ENCODE measurements around the gene CD207. TPM values are rescaled to one million over a fixed set of nuclear protein-coding genes. Genes with fewer than 3 reads are reported as not detected.

Gene CD207
- total RNA-seq, 1 experiment from 2014 or later = not detected

DNA sequence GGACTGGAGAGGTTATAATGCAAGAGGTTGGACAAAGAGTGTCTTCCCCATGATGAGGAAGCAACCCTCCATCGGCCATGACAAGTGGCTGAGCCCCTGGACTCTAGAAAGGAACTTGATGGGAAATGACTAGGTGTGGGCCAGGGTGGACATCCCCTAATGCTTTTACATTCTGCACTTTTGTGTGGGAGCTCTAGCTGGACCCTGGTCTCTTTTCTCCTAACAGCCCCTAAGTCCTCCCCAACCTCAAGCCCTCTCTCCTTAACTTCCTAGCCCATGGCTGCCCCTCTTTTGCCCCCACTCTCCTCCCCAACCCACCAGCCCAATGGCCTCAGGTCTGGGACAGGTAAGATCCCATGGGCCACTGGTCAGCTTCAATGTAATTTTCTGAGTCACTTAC, 2.4 kb downstream of the CD207 start:
- DNase-seq (ENCODE audit: unreplicated experiment) = no peak
- H3K36me3 Mint-ChIP-seq (ENCODE audit: insufficient read depth, unreplicated experiment) = no peaks in the 10 kb centered on the region
- no peaks in the 10 kb centered on the region for H3K9me3 Mint-ChIP-seq (ENCODE audit: unreplicated experiment)
- ChIA-PET POLR2A (no interaction called here), CTCF (interaction anchor here (1.6 kb wide), 1 partner anchor 29 kb away, joined by 3 read pairs; no protein-coding TSS in a partner anchor)
- TF ChIP-seq, protein P1, sequence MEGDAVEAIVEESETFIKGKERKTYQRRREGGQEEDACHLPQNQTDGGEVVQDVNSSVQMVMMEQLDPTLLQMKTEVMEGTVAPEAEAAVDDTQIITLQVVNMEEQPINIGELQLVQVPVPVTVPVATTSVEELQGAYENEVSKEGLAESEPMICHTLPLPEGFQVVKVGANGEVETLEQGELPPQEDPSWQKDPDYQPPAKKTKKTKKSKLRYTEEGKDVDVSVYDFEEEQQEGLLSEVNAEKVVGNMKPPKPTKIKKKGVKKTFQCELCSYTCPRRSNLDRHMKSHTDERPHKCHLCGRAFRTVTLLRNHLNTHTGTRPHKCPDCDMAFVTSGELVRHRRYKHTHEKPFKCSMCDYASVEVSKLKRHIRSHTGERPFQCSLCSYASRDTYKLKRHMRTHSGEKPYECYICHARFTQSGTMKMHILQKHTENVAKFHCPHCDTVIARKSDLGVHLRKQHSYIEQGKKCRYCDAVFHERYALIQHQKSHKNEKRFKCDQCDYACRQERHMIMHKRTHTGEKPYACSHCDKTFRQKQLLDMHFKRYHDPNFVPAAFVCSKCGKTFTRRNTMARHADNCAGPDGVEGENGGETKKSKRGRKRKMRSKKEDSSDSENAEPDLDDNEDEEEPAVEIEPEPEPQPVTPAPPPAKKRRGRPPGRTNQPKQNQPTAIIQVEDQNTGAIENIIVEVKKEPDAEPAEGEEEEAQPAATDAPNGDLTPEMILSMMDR (IDR thresholded peaks at IDR 0.05; ENCODE audit: unreplicated experiment) = no peak
- peaks cover 69% of the 10 kb centered on the region for H3K27me3 Mint-ChIP-seq (ENCODE audit: insufficient read depth, unreplicated experiment)
- intact Hi-C loops (cut with micrococcal nuclease) = no loop called here
- no peak overlapping the region for H3K27ac Mint-ChIP-seq (ENCODE audit: low read depth, unreplicated experiment)
- BruUV-seq (replicated peaks) = no TSS peak
- H3K4me3 Mint-ChIP-seq (ENCODE audit: unreplicated experiment) = no peak overlapping the region
- H3K4me1 Mint-ChIP-seq (ENCODE audit: insufficient read depth, unreplicated experiment) = no peaks in the 10 kb centered on the region

DNA sequence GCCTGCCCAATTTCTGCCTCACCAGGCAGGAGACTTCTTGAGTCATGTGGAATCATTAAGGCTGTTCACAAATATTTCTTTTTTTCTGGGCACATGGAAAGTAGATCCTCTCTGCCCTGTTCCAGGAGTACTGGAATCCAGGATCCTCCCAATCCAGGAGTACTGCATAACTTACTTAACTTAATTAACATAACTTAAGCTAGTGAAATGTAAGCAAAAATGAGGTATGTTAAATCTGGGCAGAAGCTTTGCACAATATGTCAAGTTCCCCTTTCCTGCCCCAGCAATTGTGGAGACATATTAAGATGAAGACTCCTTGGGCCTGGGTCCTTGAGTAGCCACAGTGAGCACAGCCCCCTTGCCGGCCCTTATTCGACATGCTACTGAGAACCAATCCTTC, 3.2 kb downstream of the CD207 start:
- no peak overlapping the region for H3K27ac Mint-ChIP-seq (ENCODE audit: low read depth, unreplicated experiment)
- ChIA-PET POLR2A (no interaction called here), CTCF (interaction anchor here (1.6 kb wide), 1 partner anchor 30 kb away, joined by 3 read pairs; no protein-coding TSS in a partner anchor)
- H3K4me3 Mint-ChIP-seq (ENCODE audit: unreplicated experiment) = no peak overlapping the region
- intact Hi-C loops (cut with micrococcal nuclease) = no loop called here
- H3K9me3 Mint-ChIP-seq (ENCODE audit: unreplicated experiment) = no peaks in the 10 kb centered on the region
- DNase-seq (ENCODE audit: unreplicated experiment) = no peak
- no peaks in the 10 kb centered on the region for H3K4me1 Mint-ChIP-seq (ENCODE audit: insufficient read depth, unreplicated experiment)
- H3K27me3 Mint-ChIP-seq (ENCODE audit: insufficient read depth, unreplicated experiment) = peaks cover 76% of the 10 kb centered on the region
- no peaks in the 10 kb centered on the region for H3K36me3 Mint-ChIP-seq (ENCODE audit: insufficient read depth, unreplicated experiment)
- TF ChIP-seq, protein P1 (IDR thresholded peaks at IDR 0.05; ENCODE audit: unreplicated experiment) = no peak
- BruUV-seq (replicated peaks) = no TSS peak

DNA sequence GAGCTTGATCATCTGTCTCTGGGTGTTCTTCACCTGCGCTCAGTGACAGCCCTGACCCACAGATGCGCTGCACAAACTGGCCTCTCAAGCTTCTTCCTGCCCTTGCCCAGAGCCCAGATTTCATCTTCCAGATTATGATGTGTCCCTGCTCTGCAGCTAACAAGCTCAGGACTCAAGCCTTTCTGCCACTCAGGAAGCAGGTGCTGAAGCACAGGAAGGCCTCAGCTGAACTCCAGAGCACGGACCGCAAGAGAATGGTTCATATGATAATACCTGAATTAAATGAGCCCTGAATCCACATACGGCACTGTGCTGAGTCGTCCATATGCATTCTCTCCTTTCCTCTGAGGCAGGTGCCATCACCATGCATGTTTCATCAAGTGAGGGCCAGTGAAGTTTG, 3.8 kb downstream of the CD207 start:
- Mint-ChIP-seq H3K27ac (ENCODE audit: low read depth, unreplicated experiment) (no peak overlapping the region), H3K4me1 (ENCODE audit: insufficient read depth, unreplicated experiment) (no peaks in the 10 kb centered on the region), H3K4me3 (ENCODE audit: unreplicated experiment) (no peak overlapping the region), H3K36me3 (ENCODE audit: insufficient read depth, unreplicated experiment) (no peaks in the 10 kb centered on the region), H3K9me3 (ENCODE audit: unreplicated experiment) (no peaks in the 10 kb centered on the region), H3K27me3 (ENCODE audit: insufficient read depth, unreplicated experiment) (peaks cover 76% of the 10 kb centered on the region)
- TF ChIP-seq, protein P1 (IDR thresholded peaks at IDR 0.05; ENCODE audit: unreplicated experiment) = no peak
- no peak for DNase-seq (ENCODE audit: unreplicated experiment)
- ChIA-PET CTCF (interaction anchor here (0.6 kb wide), 1 partner anchor 1802 kb away, joined by 3 read pairs; no protein-coding TSS in a partner anchor), POLR2A (no interaction called here)
- intact Hi-C loops (cut with micrococcal nuclease) = no loop called here
- no TSS peak for BruUV-seq (replicated peaks)

DNA sequence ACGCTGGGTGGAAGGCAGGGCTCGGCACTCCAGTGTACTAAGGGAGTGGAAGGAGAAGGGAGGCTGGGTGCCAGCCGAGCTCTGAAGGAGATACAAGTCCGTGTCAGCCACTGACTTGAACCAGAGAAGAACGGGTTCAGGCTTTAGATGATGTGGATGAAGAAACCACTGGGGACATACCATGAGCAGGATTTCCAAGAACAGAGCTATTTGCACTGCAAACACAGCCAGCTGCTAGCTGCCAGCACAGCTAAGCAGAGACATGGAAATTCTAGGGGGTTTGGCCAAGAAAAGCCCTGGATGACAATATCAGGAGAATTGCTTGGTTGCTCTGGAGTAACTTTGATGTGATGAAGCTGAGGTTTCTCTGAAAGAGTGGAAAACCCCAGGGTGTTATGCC, 5.2 kb downstream of the CD207 start:
- Mint-ChIP-seq H3K9me3 (ENCODE audit: unreplicated experiment) (no peaks in the 10 kb centered on the region), H3K36me3 (ENCODE audit: insufficient read depth, unreplicated experiment) (no peaks in the 10 kb centered on the region), H3K27ac (ENCODE audit: low read depth, unreplicated experiment) (no peak overlapping the region), H3K27me3 (ENCODE audit: insufficient read depth, unreplicated experiment) (peaks cover 68% of the 10 kb centered on the region), H3K4me3 (ENCODE audit: unreplicated experiment) (no peak overlapping the region), H3K4me1 (ENCODE audit: insufficient read depth, unreplicated experiment) (no peaks in the 10 kb centered on the region)
- TF ChIP-seq, protein P1 (IDR thresholded peaks at IDR 0.05; ENCODE audit: unreplicated experiment) = no peak
- DNase-seq (ENCODE audit: unreplicated experiment) = no peak
- POLR2A ChIA-PET = no interaction called here
- BruUV-seq (replicated peaks) = no TSS peak
- CTCF ChIA-PET = interaction anchor here (0.9 to 1.6 kb wide), 2 partner anchors 31 to 41 kb away, joined by 4 read pairs; no protein-coding TSS in a partner anchor
- intact Hi-C loops (cut with micrococcal nuclease) = no loop called here

Data from MCF 10A (cell line).